Activated CD8-positive, alpha-beta T cell treated with anti-CD3 and anti-CD28 coated beads, Interleukin-2, amount 10 ng/mL, durations not matched to agents 7 days and 5 days (primary cell): ENCODE measurements around the gene NCAPG2. TPM values are rescaled to one million over a fixed set of nuclear protein-coding genes. Genes with fewer than 3 reads are reported as not detected.

Source experiments
- microRNA-seq: library from miRNA; unstranded; fragments of <30 nt; microRNA quantifications from one replicate; pipeline ENCODE4 v1.2.0, GENCODE V29; 2022
- total RNA-seq, 2 experiments: library from RNA; stranded (reverse); gene quantifications; one replicate each; pipeline ENCODE4 v1.2.3, GENCODE V29; 2021

NCAPG2 gene
- total RNA-seq, 2 experiments from 2014 or later = 154 TPM

Small RNA genes within 50 kb of the gene (microRNA-seq; reads per million reads assigned to microRNA genes)
- gene MIR5707 = not detected

Other genes starting within 250 kb of the NCAPG2 start
- gene PTPRN2, start 117.0 kb downstream of the NCAPG2 start, total RNA-seq = 1 to 10 TPM; 7.0 to 7.2 TPM
- gene ESYT2, start 124.7 kb upstream of the NCAPG2 start, total RNA-seq = 10 to 100 TPM; 85.0 to 85.9 TPM
- 10 to 100 TPM; 17.4 to 18.9 TPM for gene DYNC2I1, start 151.8 kb upstream of the NCAPG2 start, total RNA-seq